HG02852 (cell line): ENCODE results near the gene SNAPC4.
A peak's percentile ranks its signal among the peaks of the same experiment; 100 is the strongest.

Experiments
- ATAC-seq: cut with Tn5 transposase; IDR thresholded peaks from one replicate; pipeline ENCODE4 v1.9.1; 2021; ENCODE audit warnings: mild to moderate bottlenecking, moderate library complexity; ENCODE audit not compliant: unreplicated experiment

Gene SNAPC4

DNA sequence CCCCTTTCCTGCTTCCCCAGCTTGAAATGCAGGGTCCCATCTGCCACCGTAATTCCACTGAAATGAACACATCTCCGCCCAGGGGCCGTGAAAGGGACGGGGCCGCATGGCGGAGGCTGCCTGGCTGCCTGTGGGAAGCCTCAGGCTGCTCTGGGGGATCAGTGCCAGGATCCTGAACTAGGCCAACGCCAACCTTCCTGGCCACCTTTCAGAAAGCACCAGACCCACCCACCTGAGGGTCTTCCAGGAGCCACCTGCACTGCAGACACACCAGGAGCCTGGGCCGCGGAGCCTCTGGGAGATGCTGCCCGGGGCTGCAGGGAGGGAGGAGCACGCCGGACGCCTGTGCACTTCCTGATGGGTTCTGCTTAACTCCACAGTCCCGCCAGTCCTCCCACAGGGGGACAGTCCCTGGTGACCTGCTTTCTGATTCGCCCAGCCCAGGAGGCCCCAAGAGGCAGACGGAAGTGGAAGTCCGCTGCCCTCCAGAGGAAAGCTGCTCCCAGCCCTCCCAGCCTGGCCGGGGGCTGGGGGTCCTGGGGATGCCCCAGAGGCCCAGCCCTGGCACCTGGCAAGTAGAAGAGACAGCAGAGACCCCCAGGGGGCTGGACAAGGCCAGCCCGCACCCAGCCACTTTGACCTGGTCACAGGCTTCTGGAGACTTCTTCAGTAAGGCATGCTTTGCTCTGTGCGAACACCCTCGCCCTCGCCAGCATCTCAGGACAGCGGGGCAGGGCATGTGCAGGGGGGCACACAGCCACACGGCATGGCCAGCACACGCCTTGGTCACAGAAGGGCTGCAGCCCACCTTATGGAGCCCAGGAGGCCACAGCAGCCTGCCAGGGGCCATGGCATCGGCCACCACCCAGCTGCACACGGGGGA lies 26.4 kb downstream of the SNAPC4 start, which contains the start of gene CARD9:
CARD9 (minus strand) TSS at position 370 of the 883 bp plus-strand sequence. CDS start 1,591 bp downstream, outside the sequence.
- no peak for ATAC-seq

DNA sequence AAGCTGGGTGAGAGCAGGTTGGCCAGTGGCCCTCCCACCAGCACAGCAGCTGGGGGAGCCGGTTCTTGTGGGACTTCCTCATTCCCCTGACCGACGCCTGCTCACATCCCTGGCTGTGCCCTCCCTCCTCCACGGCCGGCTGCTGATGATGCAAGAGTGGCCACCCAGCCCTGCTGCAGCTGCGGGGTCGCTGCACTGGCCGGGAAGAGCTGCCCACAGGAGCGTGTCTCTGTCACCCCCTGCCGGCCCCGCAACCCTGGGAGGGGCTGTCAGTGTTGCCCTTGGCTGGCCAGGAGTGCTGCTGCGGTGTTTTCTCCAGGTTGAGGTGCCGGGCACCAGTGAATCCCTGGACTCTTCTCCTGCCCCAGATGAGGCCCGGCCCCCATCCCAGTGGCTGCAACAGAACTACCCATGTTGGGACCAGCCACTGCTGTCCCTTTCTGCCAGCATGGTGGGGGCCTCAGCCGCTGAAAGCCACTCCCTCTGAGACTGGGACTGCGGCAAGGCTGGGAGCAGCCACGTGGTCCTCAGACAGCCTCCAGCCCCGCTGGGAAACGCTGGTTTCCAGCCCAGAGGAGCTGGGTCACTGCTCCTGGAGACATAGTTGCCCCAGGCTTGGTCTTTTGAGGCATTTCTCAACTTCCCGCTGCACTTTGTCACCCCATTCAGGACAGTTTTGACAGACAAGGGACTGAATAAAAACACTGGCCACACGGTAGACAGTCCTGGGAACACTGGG lies 27.2 kb downstream of the SNAPC4 start:
- ATAC-seq: no peak

DNA sequence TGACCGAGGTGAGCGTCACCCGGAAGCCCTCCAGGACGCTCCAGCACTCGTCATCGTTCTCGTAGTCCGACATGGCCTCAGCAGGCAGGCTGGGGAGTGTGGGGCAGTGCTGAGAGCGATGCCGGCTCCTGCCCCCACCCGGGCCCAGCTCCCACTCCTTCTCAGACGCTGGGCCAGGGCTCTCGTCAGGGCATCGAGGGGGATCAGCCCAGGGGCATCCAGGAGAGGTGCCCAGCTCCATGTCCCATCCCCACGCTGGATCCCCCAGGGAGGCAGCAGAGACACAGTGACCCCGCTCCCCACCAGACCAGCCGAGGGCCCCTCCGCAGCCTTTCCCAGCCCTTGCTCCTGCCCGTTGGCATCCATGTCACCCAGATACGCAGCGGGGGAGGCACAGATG lies 28.0 kb downstream of the SNAPC4 start:
- ATAC-seq: no peak

DNA sequence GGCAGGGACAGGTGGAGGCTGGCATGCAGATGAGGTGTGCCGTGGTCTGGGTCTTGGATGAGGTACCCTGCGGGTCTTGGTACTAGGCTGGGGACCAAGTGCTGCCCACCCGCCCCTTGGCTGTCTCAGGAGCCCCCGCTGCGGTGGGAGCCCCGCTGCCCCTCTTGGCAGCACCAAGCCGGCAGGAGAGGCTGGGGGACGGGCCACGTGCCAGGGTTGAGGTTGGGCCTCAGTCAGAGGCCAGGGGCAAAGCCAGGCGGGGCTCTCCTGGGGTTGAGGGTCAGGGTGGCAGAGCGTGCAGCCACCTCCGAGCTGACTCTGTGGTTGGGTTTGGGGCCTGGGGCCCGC lies 28.5 kb downstream of the SNAPC4 start:
- no peak for ATAC-seq

DNA sequence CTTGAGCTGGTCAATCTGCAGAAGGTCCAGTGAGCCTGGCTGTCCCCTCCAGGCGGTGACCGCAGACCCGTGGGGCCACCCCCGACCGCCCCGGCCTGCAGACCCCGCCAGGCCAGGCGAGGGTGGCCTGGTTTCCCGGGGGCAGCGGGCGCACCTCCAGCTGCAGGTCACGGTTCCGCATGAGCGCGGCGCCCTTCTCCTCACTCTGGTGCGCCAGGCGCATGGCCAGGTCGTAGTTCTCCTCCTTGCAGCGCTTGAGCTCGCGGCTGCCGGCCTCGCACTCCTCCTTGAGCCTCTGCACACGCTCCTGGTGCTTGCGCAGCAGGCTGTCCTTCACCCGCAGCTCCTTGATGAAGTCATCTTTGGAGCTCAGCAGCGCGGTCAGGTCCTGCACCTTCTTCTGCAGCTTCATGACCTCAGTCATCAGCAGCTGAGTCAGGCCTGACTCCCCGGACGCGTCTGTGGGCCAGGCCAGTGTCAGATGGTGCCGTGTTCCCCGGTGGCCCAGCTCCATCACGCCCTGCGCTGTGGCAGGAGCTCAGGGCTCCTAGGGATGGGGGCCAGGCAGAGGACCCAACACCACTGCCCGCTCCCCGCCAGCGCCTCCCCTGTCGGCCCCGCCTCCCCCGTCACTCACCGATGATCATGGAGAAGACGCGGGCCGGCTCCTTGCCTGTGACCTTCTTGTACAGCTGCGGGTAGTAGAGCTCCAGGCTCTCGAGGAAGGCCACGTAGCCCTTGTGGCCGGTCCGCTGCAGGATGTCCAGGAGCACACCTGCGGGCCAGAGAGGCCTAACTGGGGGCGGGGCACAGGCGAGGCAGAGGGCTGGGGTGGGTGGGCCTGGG lies 29.1 kb downstream of the SNAPC4 start:
- ATAC-seq: no peak

DNA sequence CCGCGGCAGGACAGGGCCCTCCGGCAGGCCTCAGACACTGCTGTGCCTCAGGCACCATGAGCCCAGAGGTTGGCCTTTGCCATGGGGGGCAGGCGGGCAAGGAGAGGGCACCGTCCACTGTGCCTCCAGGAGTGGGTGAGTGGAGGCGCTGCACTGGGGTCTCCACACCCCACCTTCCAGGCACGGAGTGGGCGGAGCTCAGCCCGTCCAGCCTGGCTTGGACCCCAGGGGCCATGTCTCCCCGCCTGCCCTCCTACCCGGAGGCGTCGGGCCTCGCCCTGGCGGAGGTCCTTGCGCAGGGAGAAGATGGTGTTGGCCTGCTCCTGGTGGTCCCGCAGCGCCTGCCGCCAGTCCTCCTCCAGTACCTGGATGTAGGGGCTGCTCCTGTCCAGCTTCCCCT lies 29.9 kb downstream of the SNAPC4 start:
- no peak for ATAC-seq

DNA sequence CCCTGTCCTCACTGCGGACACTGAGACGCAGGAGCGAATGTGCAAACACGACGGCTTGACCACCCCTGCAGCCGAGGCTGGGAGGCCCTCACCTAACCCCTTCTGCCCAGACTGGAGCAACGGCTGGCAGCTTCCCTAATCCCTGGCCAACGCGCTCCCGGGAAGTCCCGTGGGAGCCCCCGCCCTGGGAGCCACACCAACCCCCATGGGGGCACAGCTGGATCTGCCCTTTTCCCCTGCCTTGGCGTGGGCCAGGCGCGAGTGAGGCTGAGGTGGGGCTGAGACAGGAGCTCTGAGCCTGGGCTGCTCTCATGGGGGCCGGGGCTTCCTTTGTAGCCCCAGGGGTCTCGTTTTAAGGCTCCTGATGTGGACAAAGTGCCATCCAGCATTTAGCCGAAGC lies 31.8 kb downstream of the SNAPC4 start:
- no peak for ATAC-seq

DNA sequence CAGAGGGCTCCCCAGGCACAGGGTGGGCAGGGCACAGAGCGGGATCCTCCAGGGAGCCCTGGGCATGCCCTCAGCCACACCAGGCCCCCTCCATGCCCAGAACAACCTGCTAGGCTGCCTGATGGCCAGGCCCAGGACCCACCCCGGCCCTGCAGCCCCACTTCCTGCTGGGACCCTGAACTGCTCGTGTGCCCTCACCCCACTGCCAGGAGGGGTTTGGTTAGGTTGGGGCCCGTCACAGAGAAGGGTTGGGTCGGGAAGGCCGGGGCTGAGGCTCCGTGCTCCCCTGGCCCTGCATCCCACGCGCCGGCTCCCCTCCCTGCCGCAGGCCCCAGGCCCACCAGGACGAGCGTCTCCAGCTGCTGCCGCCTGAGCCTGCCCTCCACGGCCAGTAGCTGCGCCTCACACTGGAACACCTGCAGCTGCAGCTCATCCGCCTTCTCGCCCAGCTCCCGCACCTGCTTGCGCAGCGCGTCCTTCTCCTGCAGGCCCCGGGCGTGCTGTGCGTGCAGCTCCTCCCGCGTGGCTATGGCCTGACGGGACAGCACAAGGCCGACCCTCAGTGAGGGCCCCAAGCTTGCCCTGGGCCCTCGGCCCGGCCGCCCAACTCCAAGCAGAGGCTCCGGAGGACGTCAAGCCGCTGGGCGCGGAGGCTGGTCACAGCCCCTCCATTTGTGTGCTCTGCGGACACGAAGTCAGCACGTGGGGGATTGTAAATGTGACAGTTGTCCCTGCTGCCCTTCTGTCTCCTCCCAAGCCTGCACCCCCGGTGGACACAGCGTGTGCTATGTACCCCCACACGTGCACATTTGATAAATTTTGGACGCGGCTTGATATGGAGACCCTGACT lies 32.4 kb downstream of the SNAPC4 start:
- no peak for ATAC-seq

DNA sequence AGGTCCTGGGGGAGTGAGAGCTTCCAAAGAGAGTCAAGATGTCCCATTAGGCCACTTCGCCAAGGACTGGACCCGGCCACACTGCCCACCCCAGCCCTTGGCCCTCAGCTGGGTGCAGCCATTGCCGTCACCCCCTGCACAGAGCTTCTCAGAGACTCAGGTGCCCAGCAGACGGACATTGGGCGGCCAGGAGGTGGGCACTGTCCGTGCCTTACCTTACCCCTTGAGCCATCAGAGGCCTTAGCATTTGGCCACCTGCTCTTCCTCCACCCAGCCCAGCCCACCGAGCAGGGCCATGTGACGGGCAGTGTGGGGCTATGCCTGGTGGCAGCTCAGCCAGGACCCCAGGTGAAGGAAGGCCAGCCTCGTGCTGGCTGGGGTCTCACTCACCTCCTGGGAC lies 33.1 kb downstream of the SNAPC4 start:
- ATAC-seq: no peak

DNA sequence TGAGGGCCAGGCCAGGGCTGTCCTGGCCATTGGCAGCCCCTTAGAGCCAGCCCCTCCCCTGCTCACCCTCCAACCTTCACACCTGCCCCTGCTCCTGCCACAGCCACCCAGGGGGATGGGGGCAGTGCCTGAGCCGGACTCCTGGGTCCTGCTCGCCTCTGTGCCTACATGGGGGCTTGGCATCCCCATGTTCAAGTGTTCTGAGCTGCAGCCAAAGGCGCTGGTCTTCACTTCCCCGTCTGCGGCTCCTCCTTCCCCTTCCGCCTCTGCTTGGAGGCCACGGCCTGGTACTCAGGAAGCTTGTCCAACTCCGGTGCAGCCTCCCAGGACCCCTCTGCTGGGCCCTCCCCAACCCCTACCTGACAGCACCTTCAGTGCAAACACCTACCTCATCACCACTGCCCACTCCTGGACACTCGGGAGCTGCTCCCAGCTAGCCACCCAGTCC lies 34.2 kb downstream of the SNAPC4 start:
- no peak for ATAC-seq

DNA sequence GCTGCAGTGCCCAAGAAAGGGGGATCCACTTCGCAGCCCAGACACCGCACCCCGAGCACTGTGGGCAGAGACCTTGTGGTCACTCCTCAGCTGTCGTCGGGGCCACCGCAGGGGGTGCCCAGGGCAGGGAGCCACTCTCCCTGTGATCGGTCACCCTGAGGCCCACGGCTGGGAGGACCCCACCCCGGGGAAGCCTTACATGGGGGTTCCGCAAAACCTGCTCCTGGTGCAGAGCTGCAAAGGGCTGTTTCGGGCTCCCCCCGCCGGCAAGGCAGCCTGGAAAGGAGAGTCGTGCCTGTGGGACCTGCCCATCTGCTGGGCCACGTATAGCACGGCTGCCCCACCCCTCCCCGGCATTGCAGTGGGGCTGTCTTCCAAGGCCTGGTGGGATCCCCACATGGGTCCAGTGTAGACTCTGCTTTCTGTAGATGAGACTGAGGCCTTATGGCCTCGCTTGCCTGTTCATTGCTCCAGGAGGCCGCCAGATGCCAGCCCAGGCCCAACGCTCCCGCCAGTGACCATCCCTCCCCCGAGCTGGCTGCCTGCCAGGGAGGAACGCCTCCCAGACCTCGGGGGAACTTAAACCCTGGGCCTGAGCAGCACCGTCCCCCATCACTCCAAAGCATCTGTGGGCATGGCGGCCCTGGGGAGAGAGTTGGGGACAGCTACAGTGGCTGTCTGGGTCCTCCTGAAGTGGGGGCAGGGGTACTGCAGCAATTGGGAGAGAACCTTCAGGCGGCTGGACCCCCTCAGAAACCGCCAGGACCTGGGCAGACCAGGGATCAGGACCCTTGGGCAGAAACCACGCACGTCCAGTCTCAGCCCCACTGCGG lies 34.8 kb downstream of the SNAPC4 start:
- ATAC-seq: no peak

DNA sequence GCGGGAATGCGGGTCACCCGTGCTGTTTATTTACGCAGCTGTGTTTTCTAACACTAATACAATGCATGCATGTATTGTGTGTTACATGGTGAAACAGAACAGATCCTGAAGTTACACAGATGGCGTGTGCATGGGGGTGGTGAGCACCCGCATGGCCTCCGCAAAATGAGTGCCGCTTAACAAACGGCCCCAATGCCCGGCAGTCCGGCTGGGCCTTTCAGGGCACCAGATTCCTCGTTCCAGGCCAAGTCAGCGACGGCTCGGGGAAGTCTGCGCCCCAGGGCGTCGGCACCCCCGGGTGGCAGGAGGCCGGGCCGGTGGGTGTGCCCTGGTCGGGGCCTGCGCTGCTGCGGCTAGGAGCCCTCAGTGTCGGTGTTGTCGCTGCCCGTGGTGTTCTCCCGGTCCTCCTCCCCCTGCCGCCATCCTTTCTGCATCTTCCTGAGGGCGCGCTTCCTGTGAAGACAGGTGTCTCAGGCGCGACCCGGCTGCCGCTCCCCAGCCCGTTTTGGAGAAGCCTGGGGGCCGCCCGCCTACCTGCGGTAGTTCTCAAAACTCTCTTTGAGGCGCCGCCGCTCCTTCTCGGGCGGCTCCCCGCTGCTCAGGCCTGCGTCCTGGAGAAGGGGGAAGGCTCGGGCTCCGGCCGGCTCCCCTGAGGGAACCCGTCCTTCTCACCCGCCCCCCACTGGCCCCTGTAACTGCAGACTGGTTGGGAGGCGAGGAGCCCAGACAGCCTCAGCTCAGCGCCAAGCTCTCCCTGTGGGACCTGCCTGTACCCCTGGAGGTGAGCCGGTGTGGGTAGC lies 35.8 kb downstream of the SNAPC4 start:
- no peak for ATAC-seq

DNA sequence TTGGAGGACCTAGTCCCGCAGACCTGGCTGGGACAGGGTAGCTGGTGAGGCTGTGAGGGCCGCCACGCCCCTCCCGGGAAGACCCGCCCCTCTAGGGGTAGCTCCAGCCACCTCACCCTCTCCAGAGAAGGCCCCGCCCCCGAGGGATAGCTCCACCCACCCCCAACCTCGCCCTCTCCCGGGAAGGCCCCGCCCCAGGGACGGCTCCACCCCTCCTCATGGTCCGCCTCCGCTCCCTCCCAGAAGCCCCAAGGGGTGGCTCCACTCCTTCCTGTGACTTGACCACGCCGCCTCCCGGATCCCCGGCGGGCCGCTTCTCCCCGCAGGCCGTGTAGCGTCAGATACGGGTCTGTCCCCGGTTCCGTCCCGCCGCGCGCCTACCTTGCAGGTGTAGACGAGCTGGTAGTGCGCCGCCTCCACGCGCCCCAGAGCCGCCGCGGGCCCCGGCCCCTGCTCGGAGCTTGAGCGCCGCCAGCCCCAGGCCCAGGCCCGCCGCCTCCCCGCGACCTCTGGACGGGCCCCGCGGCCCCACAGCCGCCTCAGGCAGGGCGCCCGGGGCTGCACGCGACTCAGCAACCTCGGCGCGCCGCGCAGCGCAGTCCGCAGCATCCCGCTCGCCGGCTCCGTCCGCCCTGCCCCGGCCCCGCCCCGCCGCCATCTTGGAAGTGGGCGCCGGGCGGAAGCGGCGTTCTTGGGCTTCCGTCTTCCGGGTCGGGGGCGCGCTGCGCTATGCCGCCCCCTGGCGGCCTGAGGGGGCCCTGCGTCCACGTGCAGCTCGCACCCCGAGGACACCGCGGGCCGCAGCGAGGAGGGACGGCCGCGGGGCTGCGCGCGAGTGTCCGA lies 36.6 kb downstream of the SNAPC4 start, which contains the start of gene DNLZ:
DNLZ (minus strand) TSS at position 639 of the 843 bp plus-strand sequence; CDS start at position 609, 30 bp downstream.
- peak; percentile 76 for ATAC-seq

DNA sequence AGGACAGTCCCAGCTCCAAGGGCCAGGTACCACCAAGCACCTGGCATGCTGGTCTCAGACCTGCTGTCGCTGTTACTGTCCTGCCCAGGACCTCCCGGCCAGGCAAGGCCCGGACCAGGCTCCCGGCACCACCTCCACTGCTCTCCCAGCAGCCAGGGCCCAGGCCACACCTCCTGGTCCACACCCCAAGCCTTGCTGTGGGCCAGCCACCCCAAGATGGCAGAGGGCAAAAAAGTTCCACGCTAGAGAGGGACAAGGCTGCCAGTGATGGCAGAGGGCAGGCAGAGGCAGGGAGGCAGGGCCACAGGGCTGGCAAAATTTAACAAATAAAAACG lies 37.6 kb downstream of the SNAPC4 start:
- no peak for ATAC-seq

DNA sequence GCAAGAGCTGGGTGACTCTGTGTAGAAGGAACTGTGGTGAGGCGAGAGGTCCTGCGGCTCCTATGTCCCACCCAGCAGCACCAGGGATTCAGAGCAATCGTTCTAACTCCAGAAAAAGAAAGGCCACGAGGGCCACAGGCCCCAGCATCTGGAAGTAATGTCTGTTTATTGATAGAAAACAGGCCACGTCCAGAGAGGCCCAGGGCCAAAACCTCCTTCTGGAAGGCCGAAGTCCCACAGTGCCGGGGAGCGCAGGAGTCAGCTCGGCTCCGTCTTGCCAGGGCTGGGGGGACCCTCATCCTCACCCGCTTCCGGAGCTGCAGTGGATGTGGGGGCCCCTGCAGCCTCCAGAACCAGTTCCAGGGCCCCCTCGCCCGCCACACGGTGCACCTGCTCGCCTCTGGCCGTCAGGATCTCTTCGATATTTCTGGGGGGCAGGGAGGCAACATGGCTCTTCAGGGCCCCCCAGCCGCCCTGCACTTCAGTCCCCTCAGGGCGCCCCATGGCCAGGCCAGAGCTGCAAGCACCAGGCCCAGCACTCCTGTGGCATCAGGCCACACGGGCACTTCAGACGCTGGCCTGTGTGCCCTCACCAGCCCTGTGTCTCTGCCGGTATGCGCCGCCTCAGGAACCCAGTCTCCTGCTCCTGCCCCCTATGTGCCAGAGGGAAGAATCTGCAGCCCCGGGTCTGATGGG lies 38.1 kb downstream of the SNAPC4 start:
- ATAC-seq: no peak

DNA sequence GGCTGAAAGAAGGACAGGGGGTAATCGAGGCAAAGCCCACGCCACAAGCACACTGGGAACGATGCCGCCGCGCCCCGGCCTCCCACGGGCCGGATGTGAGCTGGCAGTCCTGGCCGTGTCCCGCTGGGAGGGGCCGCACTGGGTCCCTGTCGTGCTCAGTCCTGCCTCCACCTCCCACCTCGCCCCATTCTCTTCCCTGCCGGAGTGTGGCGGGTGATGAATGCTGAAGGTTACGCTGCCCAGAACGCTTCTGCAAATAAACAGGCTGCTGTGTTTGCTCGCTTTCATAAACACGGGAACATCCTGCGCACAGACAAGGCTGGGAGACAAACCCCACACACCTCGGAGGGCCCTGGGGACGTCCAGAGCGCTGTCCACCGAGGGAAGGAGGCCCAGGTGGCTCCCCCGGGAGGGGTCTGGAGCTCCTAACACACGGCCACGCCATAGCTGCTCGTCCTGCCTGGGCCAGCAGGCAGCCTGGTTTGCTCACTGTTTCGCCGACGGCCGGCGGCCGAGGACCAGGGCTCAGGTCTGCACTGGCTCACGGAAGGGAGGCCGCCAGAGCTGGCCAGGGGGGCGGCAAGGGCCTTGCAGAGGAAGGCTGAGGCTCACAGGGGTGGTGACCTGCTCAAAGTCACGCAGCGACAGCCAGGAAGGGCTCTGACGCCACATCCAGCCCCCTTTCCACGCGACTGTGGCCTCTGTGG lies 38.8 kb downstream of the SNAPC4 start:
- no peak for ATAC-seq
